Nephron (organoid): Measurements from ENCODE around the gene HOXC11.

ENCODE experiments used
- H3K27ac Mint-ChIP-seq, 3 experiments: 2 replicates each; pipeline ENCODE4 v1.8.0; 2020; ENCODE audit warnings: mixed read lengths in 3 of 3, mild to moderate bottlenecking in 2 of 3, moderate library complexity in 1 of 3
- H3K27me3 Mint-ChIP-seq: 2 replicates; pipeline ENCODE4 v1.8.0; 2021; ENCODE audit warnings: low read depth, mild to moderate bottlenecking, moderate library complexity, mixed read lengths
- H3K36me3 Mint-ChIP-seq: 2 replicates; pipeline ENCODE4 v1.8.0; 2020; ENCODE audit warnings: low read depth, mixed read lengths
- H3K4me1 Mint-ChIP-seq: 2 replicates; pipeline ENCODE4 v1.8.0; 2020; ENCODE audit warnings: mixed read lengths
- H3K4me3 Mint-ChIP-seq, 3 experiments: 2 replicates each; pipeline ENCODE4 v1.8.0; 2020; ENCODE audit warnings: mild to moderate bottlenecking in 3 of 3, mixed read lengths in 3 of 3, moderate library complexity in 2 of 3
- H3K9me3 Mint-ChIP-seq: 2 replicates; pipeline ENCODE4 v1.8.0; 2020; ENCODE audit warnings: mixed read lengths
- TF ChIP-seq, protein P1 (sequence below), 3 experiments: fragments of 200-600 bp; sonication (generic); IDR thresholded peaks; one replicate each; pipeline ENCODE4 v1.5.0; 2021; ENCODE audit warnings: antibody characterized with exemption in 3 of 3; ENCODE audit not compliant: unreplicated experiment in 3 of 3

The HOXC11 gene

GRCh38 chr12:53981634-53982565 lies 9.0 kb downstream of the HOXC11 start:
- H3K27me3 Mint-ChIP-seq, result peaks cover 100% of the 10 kb centered on the region
- peaks cover 3% of the 10 kb centered on the region for H3K36me3 Mint-ChIP-seq
- TF ChIP-seq, protein P1, sequence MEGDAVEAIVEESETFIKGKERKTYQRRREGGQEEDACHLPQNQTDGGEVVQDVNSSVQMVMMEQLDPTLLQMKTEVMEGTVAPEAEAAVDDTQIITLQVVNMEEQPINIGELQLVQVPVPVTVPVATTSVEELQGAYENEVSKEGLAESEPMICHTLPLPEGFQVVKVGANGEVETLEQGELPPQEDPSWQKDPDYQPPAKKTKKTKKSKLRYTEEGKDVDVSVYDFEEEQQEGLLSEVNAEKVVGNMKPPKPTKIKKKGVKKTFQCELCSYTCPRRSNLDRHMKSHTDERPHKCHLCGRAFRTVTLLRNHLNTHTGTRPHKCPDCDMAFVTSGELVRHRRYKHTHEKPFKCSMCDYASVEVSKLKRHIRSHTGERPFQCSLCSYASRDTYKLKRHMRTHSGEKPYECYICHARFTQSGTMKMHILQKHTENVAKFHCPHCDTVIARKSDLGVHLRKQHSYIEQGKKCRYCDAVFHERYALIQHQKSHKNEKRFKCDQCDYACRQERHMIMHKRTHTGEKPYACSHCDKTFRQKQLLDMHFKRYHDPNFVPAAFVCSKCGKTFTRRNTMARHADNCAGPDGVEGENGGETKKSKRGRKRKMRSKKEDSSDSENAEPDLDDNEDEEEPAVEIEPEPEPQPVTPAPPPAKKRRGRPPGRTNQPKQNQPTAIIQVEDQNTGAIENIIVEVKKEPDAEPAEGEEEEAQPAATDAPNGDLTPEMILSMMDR (IDR thresholded peaks at IDR 0.05; ENCODE audit: unreplicated experiment in 3 of 3), result no peak
- peak overlapping the region; percentile 95 to 99 (median 96) for H3K4me3 Mint-ChIP-seq
- H3K27ac Mint-ChIP-seq, result peak overlapping the region; percentile 87 to 100 (median 97)
- H3K9me3 Mint-ChIP-seq, result no peaks in the 10 kb centered on the region
- peaks cover 24% of the 10 kb centered on the region for H3K4me1 Mint-ChIP-seq

DNA sequence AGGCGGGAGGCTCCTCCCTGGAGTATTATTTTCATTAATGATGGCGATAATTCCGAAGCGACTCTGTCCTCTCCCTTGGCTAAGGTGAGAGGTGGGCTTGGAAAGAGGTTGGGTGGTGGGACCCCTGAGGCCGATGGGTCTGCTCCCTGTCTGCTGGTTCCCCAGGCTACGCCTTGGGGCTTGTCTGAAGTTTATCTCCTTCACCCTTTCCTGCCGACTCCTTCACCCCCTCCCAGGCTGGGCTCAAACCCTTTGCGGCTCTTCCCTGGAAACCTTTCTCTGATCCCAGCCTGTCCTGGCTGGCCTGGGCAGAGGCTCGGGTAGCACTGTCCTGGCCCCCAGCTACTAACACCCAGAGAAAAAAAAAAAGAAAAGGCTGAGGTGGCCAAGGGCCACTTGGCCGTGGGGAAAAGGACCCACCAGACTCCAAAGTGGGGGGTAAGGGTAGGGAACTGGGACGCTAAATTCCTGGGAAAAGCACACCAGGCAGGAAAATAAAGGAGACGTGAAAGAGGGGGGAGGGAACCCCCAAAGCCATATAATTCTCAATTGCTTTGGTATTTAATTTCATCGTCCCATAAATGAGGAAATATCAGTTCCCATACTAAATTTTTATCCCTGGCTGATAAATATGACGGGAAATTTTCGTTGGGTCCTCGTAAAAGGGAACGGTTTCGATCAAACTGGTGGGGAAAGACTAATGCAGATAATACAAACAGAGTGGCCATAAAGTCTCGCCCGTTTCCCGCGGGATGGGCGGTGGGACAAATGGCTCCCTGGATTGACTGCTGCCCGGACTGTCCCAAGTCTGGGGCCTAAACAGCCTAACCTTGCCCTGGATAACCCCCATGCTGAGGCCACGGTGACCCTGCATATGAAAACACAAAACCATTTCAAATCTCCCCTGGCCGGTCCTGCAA lies 10.0 kb downstream of the HOXC11 start:
- peaks cover 100% of the 10 kb centered on the region for H3K27me3 Mint-ChIP-seq
- peaks cover 7% of the 10 kb centered on the region for H3K36me3 Mint-ChIP-seq
- peaks cover 27% of the 10 kb centered on the region for H3K4me1 Mint-ChIP-seq
- H3K4me3 Mint-ChIP-seq, result peak overlapping the region; percentile 95 to 99 (median 96)
- H3K27ac Mint-ChIP-seq, result peak overlapping the region; percentile 87 to 100 (median 97)
- no peaks in the 10 kb centered on the region for H3K9me3 Mint-ChIP-seq
- TF ChIP-seq, protein P1 (IDR thresholded peaks at IDR 0.05; ENCODE audit: unreplicated experiment in 3 of 3), result no peak

DNA sequence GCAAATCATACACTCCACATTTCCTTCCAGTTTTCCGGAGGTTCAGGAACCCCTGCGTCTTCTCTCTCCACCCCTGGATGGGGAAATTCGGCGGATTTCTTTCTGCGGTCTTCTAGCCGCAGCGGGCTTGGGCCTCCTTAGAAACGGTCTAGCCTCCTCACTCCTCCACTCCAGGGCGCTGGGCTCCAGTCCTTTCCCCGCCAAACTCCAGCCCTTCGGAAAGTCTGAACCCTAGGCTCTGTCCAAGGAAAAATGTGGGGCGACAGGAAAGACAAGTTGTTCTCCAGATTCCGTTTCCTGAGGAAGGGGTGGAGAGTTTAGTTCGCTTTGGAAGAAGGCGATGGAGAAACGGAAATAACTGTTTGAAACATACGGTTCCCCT lies 10.6 kb downstream of the HOXC11 start:
- Mint-ChIP-seq H3K27ac (peak overlapping the region; percentile 87 to 100 (median 97)), H3K4me1 (peaks cover 32% of the 10 kb centered on the region), H3K27me3 (peaks cover 100% of the 10 kb centered on the region), H3K36me3 (peaks cover 7% of the 10 kb centered on the region), H3K9me3 (no peaks in the 10 kb centered on the region), H3K4me3 (peak overlapping the region; percentile 95 to 99 (median 96))
- TF ChIP-seq, protein P1 (IDR thresholded peaks at IDR 0.05; ENCODE audit: unreplicated experiment in 3 of 3), result no peak

DNA sequence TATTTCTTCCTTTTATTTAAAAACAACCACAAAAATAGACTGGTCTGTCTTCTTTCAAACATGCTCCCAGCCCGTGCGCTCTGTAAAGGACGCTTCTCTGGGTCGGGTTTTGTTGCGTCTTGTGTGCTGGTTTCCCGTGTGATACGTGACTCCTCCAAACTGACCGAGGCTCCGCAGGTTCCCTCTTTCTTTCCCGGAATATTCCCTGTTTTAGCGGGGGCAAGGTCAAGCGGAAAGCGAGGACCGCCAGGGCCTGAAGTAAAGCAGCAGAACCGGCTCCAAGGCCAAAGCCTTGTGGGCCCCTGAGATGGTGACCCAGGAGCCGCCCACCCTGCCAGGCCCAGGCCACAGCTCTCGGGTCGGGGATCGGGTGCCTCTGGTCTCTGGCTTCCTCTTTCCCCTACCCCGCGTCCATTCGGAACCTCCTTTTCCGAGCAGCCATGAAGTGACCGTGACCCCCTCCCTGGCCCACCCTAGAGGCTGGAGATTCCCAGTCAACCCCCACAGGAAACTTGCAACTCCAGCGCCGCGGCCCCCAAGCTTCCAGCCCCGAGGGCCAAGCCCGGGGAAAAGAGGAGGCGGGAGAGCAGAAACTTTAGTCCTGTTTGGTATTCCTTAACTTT lies 11.1 kb downstream of the HOXC11 start:
- Mint-ChIP-seq H3K4me3 (peak overlapping the region; percentile 95 to 99 (median 96)), H3K9me3 (no peaks in the 10 kb centered on the region), H3K27me3 (peaks cover 100% of the 10 kb centered on the region), H3K27ac (peak overlapping the region; percentile 87 to 100 (median 97)), H3K36me3 (peaks cover 7% of the 10 kb centered on the region), H3K4me1 (peaks cover 33% of the 10 kb centered on the region)
- TF ChIP-seq, protein P1 (IDR thresholded peaks at IDR 0.05; ENCODE audit: unreplicated experiment in 3 of 3), result no peak

- Mint-ChIP-seq H3K4me3 (peak within 1 kb of the TSS; percentile 95 to 99 (median 96)), H3K4me1 (peaks cover 44% of the 10 kb centered on the region), H3K27ac (peak within 1 kb of the TSS; percentile 95 to 100 (median 97)), H3K27me3 (peaks cover 100% of the 10 kb centered on the region), H3K9me3 (no peaks in the 10 kb centered on the region), H3K36me3 (peaks cover 15% of the 10 kb centered on the region)
- TF ChIP-seq, protein P1 (IDR thresholded peaks at IDR 0.05; ENCODE audit: unreplicated experiment in 3 of 3), result peak; percentile 72 to 80 (median 76)
These were observed 12.2 kb downstream of the HOXC11 start, which contains the start of gene HOXC10 for GRCh38 chr12:53984901-53985691. Gene HOXC10 (plus strand): TSS chr12:53985146. CDS start chr12:53985260, 114 bp downstream.
